Measurements from ENCODE around the gene CTNNBIP1.

GRCh38 chr1:9874412-9874811 is 35.7 kb downstream of the CTNNBIP1 start:
- TF ChIP-seq POLR2AphosphoS5 (IDR thresholded peaks at IDR 0.05) (no peak), POLR2A (IDR thresholded peaks at IDR 0.05) (no peak), CTCF (IDR thresholded peaks at IDR 0.05) (no peak), EP300 (IDR thresholded peaks at IDR 0.05) (no peak)

Data from sigmoid colon (tissue), 4 donors.